ENCODE data around the gene DEFB114.

Gene DEFB114

DNA sequence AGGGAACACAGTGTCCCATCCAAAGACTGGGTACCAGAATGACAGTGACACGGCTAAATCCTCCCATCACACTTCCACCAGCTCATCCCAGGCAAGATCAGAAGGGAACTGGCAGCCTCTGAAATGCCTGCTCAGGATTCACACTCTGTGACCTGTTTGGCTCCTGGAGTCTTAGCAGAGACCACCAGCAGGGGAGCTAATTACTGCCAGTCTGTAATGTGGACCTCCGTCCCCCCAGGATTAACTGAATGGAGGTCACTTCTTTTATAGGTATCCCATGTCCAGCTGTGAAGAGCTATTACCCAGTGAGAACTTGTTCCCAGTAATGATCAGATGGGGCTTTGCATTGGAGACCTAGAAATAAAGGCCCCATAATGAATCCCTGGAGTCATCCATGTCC, 45.2 kb downstream of the DEFB114 start:
- H3K27me3 Mint-ChIP-seq, result no peaks in the 10 kb centered on the region
- H3K9me3 Mint-ChIP-seq (ENCODE audit: low read depth), result no peaks in the 10 kb centered on the region
- no peak overlapping the region for H3K4me3 Mint-ChIP-seq
- H3K36me3 Mint-ChIP-seq, result no peaks in the 10 kb centered on the region
- H3K27ac Mint-ChIP-seq, result no peak overlapping the region
- no peaks in the 10 kb centered on the region for H3K4me1 Mint-ChIP-seq (ENCODE audit: low read depth)

DNA sequence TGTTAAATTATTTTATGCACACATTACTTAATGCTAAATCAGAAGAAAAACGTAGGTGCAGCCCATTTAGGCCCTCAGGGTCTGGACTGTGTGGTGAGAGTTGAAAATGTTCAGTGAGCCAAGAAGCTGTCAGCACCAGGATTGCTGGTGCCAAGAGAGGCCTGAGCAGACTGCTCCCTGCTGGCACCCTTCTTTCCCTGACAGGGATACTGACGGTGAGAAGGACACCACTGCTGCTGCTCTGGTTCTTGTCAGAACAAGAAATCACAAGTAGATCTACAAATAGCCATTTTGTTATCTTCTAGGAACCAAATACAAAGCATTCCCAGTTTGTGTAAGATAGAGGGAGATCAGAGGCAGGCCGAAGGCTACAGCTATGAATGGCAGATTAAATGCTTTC, 48.9 kb downstream of the DEFB114 start:
- Mint-ChIP-seq H3K27me3 (no peaks in the 10 kb centered on the region), H3K4me3 (no peak overlapping the region), H3K36me3 (no peaks in the 10 kb centered on the region), H3K9me3 (ENCODE audit: low read depth) (no peaks in the 10 kb centered on the region), H3K4me1 (ENCODE audit: low read depth) (no peaks in the 10 kb centered on the region), H3K27ac (no peak overlapping the region)

DNA sequence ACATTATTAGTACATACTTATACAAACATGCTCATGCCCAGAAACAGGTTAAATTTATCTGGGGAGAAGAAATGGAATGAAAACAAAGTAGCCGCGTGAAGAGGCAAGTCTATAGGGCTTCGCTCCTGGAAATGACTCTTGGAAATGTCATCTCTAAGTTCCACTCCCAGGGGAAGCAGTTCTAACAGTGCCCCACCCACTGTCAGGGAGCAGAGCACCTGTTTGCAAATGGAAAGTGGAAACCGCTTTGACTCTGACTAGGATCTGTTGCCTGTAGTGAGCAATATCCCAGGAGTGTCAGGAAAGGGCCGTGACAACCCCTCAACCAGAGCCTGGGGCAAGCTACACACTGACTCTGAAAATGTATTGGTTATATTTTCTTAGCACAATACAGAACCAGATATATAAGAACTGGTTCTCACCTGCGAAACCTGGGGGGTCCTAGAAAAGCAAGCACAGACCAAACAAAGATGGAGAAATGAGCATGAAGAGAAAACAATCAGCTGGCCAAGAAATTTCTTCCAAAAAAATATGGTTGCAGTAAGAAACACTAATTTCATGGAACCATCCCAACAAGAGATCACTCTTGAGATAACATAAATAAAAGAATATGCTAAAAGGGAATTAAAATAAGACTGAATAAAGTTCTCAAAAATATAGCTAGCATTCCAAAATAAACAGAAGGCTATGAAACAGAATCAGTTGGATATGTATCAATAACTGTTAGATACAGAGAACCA, 50.2 kb downstream of the DEFB114 start:
- Mint-ChIP-seq H3K27me3 (no peaks in the 10 kb centered on the region), H3K27ac (no peak overlapping the region), H3K4me3 (no peak overlapping the region), H3K9me3 (ENCODE audit: low read depth) (no peaks in the 10 kb centered on the region), H3K4me1 (ENCODE audit: low read depth) (no peaks in the 10 kb centered on the region), H3K36me3 (no peaks in the 10 kb centered on the region)

DNA sequence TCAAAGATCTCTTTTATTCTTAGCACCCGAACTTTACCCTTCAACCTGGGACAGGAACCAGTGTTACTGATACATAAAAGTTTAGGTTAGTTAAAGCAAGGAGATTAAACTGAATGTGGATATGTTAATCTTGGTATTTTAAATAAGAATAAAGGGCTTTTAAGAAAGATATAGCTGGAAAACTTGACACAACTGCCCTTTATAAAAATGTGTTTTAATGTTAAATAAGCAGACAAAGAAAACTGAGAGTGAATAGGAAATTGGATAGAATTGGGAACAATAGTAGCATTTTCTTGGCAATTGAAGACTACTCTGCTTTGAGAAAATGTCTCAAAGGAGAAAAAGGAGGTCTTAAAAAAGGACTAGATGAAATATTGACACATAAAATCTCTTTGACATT, 51.8 kb downstream of the DEFB114 start:
- Mint-ChIP-seq H3K27ac (no peak overlapping the region), H3K36me3 (no peaks in the 10 kb centered on the region), H3K9me3 (ENCODE audit: low read depth) (no peaks in the 10 kb centered on the region), H3K4me3 (no peak overlapping the region), H3K4me1 (ENCODE audit: low read depth) (no peaks in the 10 kb centered on the region), H3K27me3 (no peaks in the 10 kb centered on the region)

DNA sequence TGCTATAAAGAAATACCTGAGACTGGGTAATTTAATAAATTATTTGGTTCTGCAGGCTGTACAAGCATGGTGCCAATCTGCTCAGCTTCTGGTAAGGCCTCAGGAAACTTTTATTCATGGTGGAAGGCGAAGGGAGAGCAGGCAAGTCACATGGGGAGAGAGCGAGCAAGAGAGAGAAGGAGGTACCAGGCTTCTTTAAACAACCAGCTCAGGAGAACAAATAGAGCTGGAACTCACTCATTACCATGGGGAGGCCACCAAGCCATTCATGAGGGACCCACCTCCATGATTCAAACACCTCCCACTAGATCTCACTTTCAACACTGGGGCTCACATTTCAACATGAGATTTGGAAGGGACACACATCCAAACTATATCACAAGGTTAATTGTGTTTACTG, 52.7 kb downstream of the DEFB114 start:
- H3K4me1 Mint-ChIP-seq (ENCODE audit: low read depth), result no peaks in the 10 kb centered on the region
- H3K9me3 Mint-ChIP-seq (ENCODE audit: low read depth), result no peaks in the 10 kb centered on the region
- H3K36me3 Mint-ChIP-seq, result no peaks in the 10 kb centered on the region
- H3K4me3 Mint-ChIP-seq, result no peak overlapping the region
- H3K27ac Mint-ChIP-seq, result no peak overlapping the region
- H3K27me3 Mint-ChIP-seq, result no peaks in the 10 kb centered on the region
